Melanocyte of skin (primary cell): ENCODE results near the gene HAAO. TPM values are rescaled to one million over a fixed set of nuclear protein-coding genes. Genes with fewer than 3 reads are reported as not detected.

Source experiments
- total RNA-seq, 2 donors: library from RNA; depleted of rRNA; stranded (reverse); fragments of >200 nt; gene quantifications; 2 replicates each; pipeline ENCODE4 v1.2.3, GENCODE V29; 2012

HAAO gene
- total RNA-seq, result under 1 TPM; 0.33 to 0.69 TPM

GRCh38 chr2:42792583-42793333, at the start of gene HAAO:
HAAO (minus strand) TSS chr2:42792583; CDS start chr2:42792536, 47 bp downstream.

DNA sequence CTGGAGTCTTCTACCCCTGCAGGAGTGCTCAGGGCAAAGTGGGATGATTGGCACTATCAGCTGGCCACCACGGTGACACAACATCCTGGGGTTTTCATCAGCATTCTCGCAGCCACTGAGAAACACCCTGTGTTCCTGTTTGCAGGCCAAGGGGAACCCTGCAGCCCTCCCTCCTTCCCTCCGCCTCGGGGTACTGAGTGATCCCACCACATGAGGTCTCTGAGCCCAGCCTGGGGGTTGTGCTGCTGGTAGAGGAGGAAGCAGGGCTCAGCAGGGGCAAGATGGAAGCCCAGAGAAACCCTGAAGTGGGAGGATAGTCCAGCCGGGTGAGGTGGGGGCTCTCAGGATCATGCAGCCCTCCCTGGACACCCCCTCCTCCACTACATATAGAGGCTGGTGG, 28.3 kb downstream of the HAAO start, which contains the start of gene OXER1:
Gene OXER1 (minus strand): TSS at position 40 of the 400 bp plus-strand sequence. CDS start 73 bp downstream, outside the sequence.

Other genes with a start within 250 kb of the HAAO start
- 10 to 100 TPM; 24.0 to 25.8 TPM for gene MTA3, start 224.0 kb downstream of the HAAO start, total RNA-seq
- gene OXER1, start 28.4 kb downstream of the HAAO start, total RNA-seq, result under 1 TPM; under 0.01 to 0.34 TPM